Common myeloid progenitor, CD34-positive (primary cell): Measurements from ENCODE around the gene EPRS1. TPM values are rescaled to one million over a fixed set of nuclear protein-coding genes. Genes with fewer than 3 reads are reported as not detected.
A peak's percentile ranks its signal among the peaks of the same experiment; 100 is the strongest.

ENCODE experiments used
- CTCF ChIA-PET: fragments of 350-600 bp; sonication (Branson Sonifier 250); formaldehyde crosslinking; loops from one replicate; lab custom pipeline; 2021; ENCODE audit warnings: antibody characterized with exemption; lab: Charles Lee
- POLR2A ChIA-PET: fragments of 350-600 bp; sonication (Branson Sonifier 250); formaldehyde crosslinking; loops from one replicate; lab custom pipeline; 2021; ENCODE audit warnings: antibody characterized with exemption; lab: Charles Lee
- DNase-seq, 3 donors: peaks; one replicate each; pipeline versions ENCODE4 v3.0.0 to v3.0.0-alpha.2; 2013
- H3K27ac ChIP-seq, 2 experiments: 1 replicate in 1 of 2; 2 replicates in 1 of 2; pipeline ENCODE4 v1.7.0; 2013; ENCODE audit warnings: inconsistent platforms in 2 of 2, low read length in 2 of 2, mild to moderate bottlenecking in 2 of 2, low read depth in 1 of 2, moderate library complexity in 1 of 2; ENCODE audit not compliant: severe bottlenecking in 2 of 2, insufficient read depth in 1 of 2, poor library complexity in 1 of 2
- H3K27me3 ChIP-seq, 5 experiments: replicated peaks in 2 of 5; 1 replicate in 3 of 5; 2 replicates in 2 of 5; pipeline versions ENCODE4 v1.6.1 to v1.7.0; 2013; ENCODE audit warnings: low read length in 4 of 5, mild to moderate bottlenecking in 2 of 5, moderate library complexity in 2 of 5, inconsistent platforms in 1 of 5; ENCODE audit not compliant: insufficient read depth in 5 of 5, control insufficient read depth in 4 of 5
- H3K36me3 ChIP-seq, 4 experiments: 1 replicate in 2 of 4; 2 replicates in 2 of 4; pipeline versions ENCODE4 v1.6.1 to v1.7.0; 2013; ENCODE audit warnings: low read length in 3 of 4, control low read depth in 1 of 4, mild to moderate bottlenecking in 1 of 4; ENCODE audit not compliant: control insufficient read depth in 4 of 4, insufficient read depth in 4 of 4
- H3K4me1 ChIP-seq, 4 experiments: 1 replicate in 3 of 4; 2 replicates in 1 of 4; pipeline versions ENCODE4 v1.6.1 to v1.7.1; 2013; ENCODE audit warnings: low read length in 3 of 4, mild to moderate bottlenecking in 3 of 4, control low read depth in 1 of 4, inconsistent platforms in 1 of 4, moderate library complexity in 1 of 4; ENCODE audit not compliant: control insufficient read depth in 4 of 4, insufficient read depth in 4 of 4; ENCODE audit errors: control extremely low read depth in 1 of 4
- H3K4me3 ChIP-seq, 7 experiments: 1 replicate in 4 of 7; 2 replicates in 3 of 7; pipeline versions ENCODE4 v1.5.1 to v1.7.0; 2013; ENCODE audit warnings: mild to moderate bottlenecking in 7 of 7, low read length in 6 of 7, moderate library complexity in 6 of 7, inconsistent platforms in 2 of 7, low read depth in 2 of 7, control low read depth in 1 of 7; ENCODE audit not compliant: insufficient read depth in 4 of 7, control insufficient read depth in 1 of 7; ENCODE audit errors: extremely low read depth in 1 of 7
- H3K9me3 ChIP-seq, 5 experiments: 1 replicate in 4 of 5; 2 replicates in 1 of 5; pipeline versions ENCODE4 v1.6.1 to v1.7.1; 2013; ENCODE audit warnings: low read length in 4 of 5, mild to moderate bottlenecking in 2 of 5, inconsistent platforms in 1 of 5, low read depth in 1 of 5, moderate library complexity in 1 of 5; ENCODE audit not compliant: control insufficient read depth in 4 of 5, insufficient read depth in 2 of 5; ENCODE audit errors: control extremely low read depth in 1 of 5
- WGBS: methylation state at CpG from one replicate; pipeline ENCODE4 v1.1.5; 2013; ENCODE audit not compliant: insufficient coverage; 5-methylcytosine and 5-hydroxymethylcytosine counted together
- polyA plus RNA-seq: library from polyadenylated mRNA; unstranded; fragments of 120-200 nt; gene quantifications from one replicate; pipeline ENCODE4 v1.2.1, GENCODE V29; 2013

Gene EPRS1
- polyA plus RNA-seq = 93.3 TPM

GRCh38 chr1:220046052-220046930 lies at the start of gene EPRS1:
TSS of gene EPRS1 (minus strand) at chr1:220046505. CDS start at chr1:220046388, 117 bp downstream.
- CTCF ChIA-PET = no interaction called here
- Histone ChIP-seq H3K9me3 (no peaks in the 10 kb centered on the region), H3K4me1 (peaks cover 4 to 16% (median 11%) of the 10 kb centered on the region in 4 experiments), H3K36me3 (peaks cover 0 to 3% (median 1%) of the 10 kb centered on the region in 4 experiments), H3K27ac (peak within 1 kb of the TSS; percentile 33 to 87), H3K27me3 (no peaks in the 10 kb centered on the region), H3K4me3 (peak within 1 kb of the TSS; percentile 68 to 99 (median 97))
- peak; percentile 99 to 100 (median 99) for DNase-seq
- POLR2A ChIA-PET = no interaction called here
- WGBS = 0% methylated on average over 56 of the region's 71 CpGs

GRCh38 chr1:220094016-220094911 lies 48.0 kb upstream of the EPRS1 start, which contains the start of gene IARS2:
TSS of gene IARS2 (plus strand) at chr1:220094132. CDS start at chr1:220094217, 85 bp downstream.
- Histone ChIP-seq H3K4me1 (peaks cover 5 to 19% (median 14%) of the 10 kb centered on the region in 4 experiments), H3K36me3 (peaks cover 3 to 15% (median 7%) of the 10 kb centered on the region in 4 experiments), H3K4me3 (peak within 1 kb of the TSS; percentile 77 to 99 (median 94)), H3K27me3 (no peaks in the 10 kb centered on the region), H3K27ac (peak within 1 kb of the TSS; percentile 54 to 83), H3K9me3 (no peaks in the 10 kb centered on the region)
- ChIA-PET POLR2A (interaction anchor here (0.5 kb wide), 1 partner anchor 47 kb away, joined by 4 read pairs; no protein-coding TSS in a partner anchor), CTCF (interaction anchor here (0.8 to 1.7 kb wide), 4 partner anchors 10 to 19 kb away, joined by 3 to 6 read pairs (median 4); no protein-coding TSS in a partner anchor)
- peak; percentile 90 to 95 (median 95) for DNase-seq
- 3% methylated on average over 53 of the region's 73 CpGs for WGBS

- Histone ChIP-seq H3K9me3 (no peaks in the 10 kb centered on the region), H3K4me3 (peak overlapping the region in 1 of 7 experiments; percentile 52)
- 100% methylated on average over 1 of the region's 12 CpGs for WGBS
These were observed 47.2 kb upstream of the EPRS1 start for GRCh38 chr1:220093361-220094015.

GRCh38 chr1:220092694-220093093 lies 46.4 kb upstream of the EPRS1 start:
- H3K36me3 ChIP-seq = peaks cover 0 to 5% (median 2%) of the 10 kb centered on the region in 4 experiments
- no peaks in the 10 kb centered on the region for H3K9me3 ChIP-seq
- H3K27me3 ChIP-seq = no peaks in the 10 kb centered on the region
- ChIA-PET CTCF (interaction anchor here (1.9 kb wide), 1 partner anchor 34 kb away, joined by 5 read pairs; no protein-coding TSS in a partner anchor), POLR2A (no interaction called here)
- no peak overlapping the region for H3K4me3 ChIP-seq
- DNase-seq = no peak
- peaks cover 8 to 24% (median 14%) of the 10 kb centered on the region in 4 experiments for H3K4me1 ChIP-seq
- H3K27ac ChIP-seq = no peak overlapping the region
- WGBS = no CpG with 5 or more reads among the region's 1 CpG

More at GRCh38 chr1:220093361-220094015, 47.2 kb upstream of the EPRS1 start:
- POLR2A ChIA-PET = interaction anchor here (0.5 kb wide), 1 partner anchor 46 kb away, joined by 4 read pairs; no protein-coding TSS in a partner anchor
- CTCF ChIA-PET = interaction anchor here (0.9 to 1.7 kb wide), 3 partner anchors 9 to 20 kb away, joined by 3 to 6 read pairs (median 4); no protein-coding TSS in a partner anchor
- H3K27ac ChIP-seq = no peak overlapping the region
- peaks cover 8 to 23% (median 14%) of the 10 kb centered on the region in 4 experiments for H3K4me1 ChIP-seq
- H3K36me3 ChIP-seq = peaks cover 3 to 11% (median 7%) of the 10 kb centered on the region in 4 experiments
- no peak for DNase-seq
- H3K27me3 ChIP-seq = no peaks in the 10 kb centered on the region

- H3K27ac ChIP-seq = peak within 1 kb of the TSS in 1 of 2 experiments; percentile 71
These were observed 43.6 kb upstream of the EPRS1 start, which contains the start of gene BPNT1 for GRCh38 chr1:220089650-220090556. TSS of gene BPNT1 (minus strand) at chr1:220089788. CDS start at chr1:220079846, 9,942 bp downstream.

More at GRCh38 chr1:220089650-220090556, 43.6 kb upstream of the EPRS1 start, which contains the start of gene BPNT1:
- peaks cover 4 to 18% (median 10%) of the 10 kb centered on the region in 4 experiments for H3K4me1 ChIP-seq
- no peaks in the 10 kb centered on the region for H3K36me3 ChIP-seq
- no peaks in the 10 kb centered on the region for H3K9me3 ChIP-seq
- CTCF ChIA-PET = interaction anchor here (0.6 to 1.4 kb wide), 5 partner anchors 16 to 101 kb away, joined by 3 to 4 read pairs (median 3); no protein-coding TSS in a partner anchor
- WGBS = 0% methylated on average over 19 of the region's 35 CpGs
- peak; percentile 97 to 99 (median 98) for DNase-seq
- peak within 1 kb of the TSS; percentile 66 to 99 (median 85) for H3K4me3 ChIP-seq
- POLR2A ChIA-PET = no interaction called here
- no peaks in the 10 kb centered on the region for H3K27me3 ChIP-seq
